NT2/D1 (cell line): ENCODE results near the gene SLC26A9.

Experiments used
- SUZ12 ChIP-seq: IDR thresholded peaks from 2 replicates; pipeline ENCODE4 v1.6.1; 2011; ENCODE audit not compliant: insufficient read length, insufficient read depth; ENCODE audit errors: extremely low read depth
- YY1 ChIP-seq: IDR thresholded peaks from 2 replicates; pipeline ENCODE4 v1.6.1; 2011; ENCODE audit not compliant: insufficient read length, insufficient read depth
- ZNF274 ChIP-seq: IDR thresholded peaks from 2 replicates; pipeline ENCODE4 v1.6.1; 2011; ENCODE audit warnings: mild to moderate bottlenecking, low read depth, low read length

DNA sequence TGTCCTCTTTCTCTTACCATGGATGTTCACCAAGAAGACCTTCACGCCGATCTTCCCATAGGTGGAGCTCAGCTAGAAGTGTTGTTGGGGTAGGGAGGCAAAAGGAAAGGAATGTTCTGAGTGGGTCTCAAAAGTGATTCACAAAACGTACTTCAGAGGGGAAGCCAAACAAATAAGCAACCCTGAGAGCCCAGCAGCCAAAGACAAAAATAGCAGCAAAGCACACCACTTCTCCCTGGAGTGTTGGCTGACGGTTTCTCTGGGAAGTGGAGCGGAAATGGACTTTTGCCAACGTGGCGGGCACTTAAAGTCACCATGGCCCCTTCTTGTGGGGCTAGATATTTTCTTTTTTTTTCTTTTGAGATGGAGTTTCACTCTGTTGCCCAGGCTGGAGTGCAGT is 23.1 kb downstream of the SLC26A9 start:
- no peak for TF ChIP-seq ZNF274
- TF ChIP-seq SUZ12 = no peak
- TF ChIP-seq YY1 = no peak
